Gastroesophageal sphincter (tissue), 4 donors: ENCODE measurements around the gene INTS13. TPM values are rescaled to one million over a fixed set of nuclear protein-coding genes. Genes with fewer than 3 reads are reported as not detected.

ENCODE experiments used
- ATAC-seq: fragments of 150-250 bp; one replicate; pipeline ENCODE4 v1.9.1; 2016; ENCODE audit warnings: mild to moderate bottlenecking, moderate library complexity
- H3K27ac ChIP-seq, 4 donors: fragments of 200-600 bp; sonication (generic) in 3 of 4; 1 replicate in 3 of 4; 2 replicates in 1 of 4; pipeline ENCODE4 v1.5.1; 2016 to 2019
- H3K27me3 ChIP-seq: fragments of 200-600 bp; sonication (generic); one replicate; pipeline ENCODE4 v1.5.1; 2019
- H3K36me3 ChIP-seq, 2 donors: fragments of 200-600 bp; sonication (generic); one replicate each; pipeline ENCODE4 v1.5.1; 2019; ENCODE audit warnings: control low read depth in 1 of 2
- H3K4me1 ChIP-seq, 3 donors: fragments of 200-600 bp; sonication (generic); 1 replicate in 2 of 3; 2 replicates in 1 of 3; pipeline ENCODE4 v1.5.1; 2016 to 2019; ENCODE audit warnings: control low read depth in 2 of 3
- H3K4me3 ChIP-seq, 2 donors: fragments of 200-600 bp; sonication (generic); one replicate each; pipeline ENCODE4 v1.5.1; 2019; ENCODE audit warnings: mild to moderate bottlenecking in 1 of 2, moderate library complexity in 1 of 2
- H3K9me3 ChIP-seq, 3 donors: fragments of 200-600 bp; sonication (generic); one replicate each; pipeline ENCODE4 v1.5.1; 2017 to 2019; ENCODE audit warnings: control low read depth in 2 of 3
- EP300 ChIP-seq: sonication (generic); formaldehyde crosslinking; IDR thresholded peaks from one replicate; pipeline ENCODE4 v1.6.1; 2017; ENCODE audit warnings: antibody characterized with exemption, mild to moderate bottlenecking
- POLR2A ChIP-seq, 2 donors: fragments of 450-650 bp; IDR thresholded peaks; one replicate each; pipeline ENCODE4 v1.6.1; 2017; ENCODE audit warnings: antibody characterized with exemption in 2 of 2, mild to moderate bottlenecking in 2 of 2, moderate library complexity in 1 of 2
- POLR2AphosphoS5 ChIP-seq: sonication (generic); formaldehyde crosslinking; IDR thresholded peaks from one replicate; pipeline ENCODE4 v1.6.1; 2017; ENCODE audit warnings: antibody characterized with exemption
- WGBS, 2 donors: methylation state at CpG; one replicate each; pipeline ENCODE4 v1.1.5; 2018; ENCODE audit warnings: low coverage in 1 of 2; 5-methylcytosine and 5-hydroxymethylcytosine counted together
- total RNA-seq, 4 donors: library from RNA; depleted of rRNA; stranded (reverse); fragments of >200 nt; gene quantifications; one replicate each; pipeline ENCODE4 v1.1.0, GENCODE V29; 2016
- TF ChIP-seq, protein P1 (sequence below), 4 experiments: fragments of 200-600 bp in 2 of 4; fragments of 450-650 bp in 2 of 4; sonication (generic) in 1 of 4; IDR thresholded peaks; one replicate each; pipeline ENCODE4 v1.5.1; 2017 to 2019; ENCODE audit warnings: antibody characterized with exemption in 4 of 4, mild to moderate bottlenecking in 2 of 4, moderate library complexity in 2 of 4

Gene INTS13
- total RNA-seq, 4 donors from 2014 or later = 12.4 to 41.6 (median 32.5) TPM

DNA sequence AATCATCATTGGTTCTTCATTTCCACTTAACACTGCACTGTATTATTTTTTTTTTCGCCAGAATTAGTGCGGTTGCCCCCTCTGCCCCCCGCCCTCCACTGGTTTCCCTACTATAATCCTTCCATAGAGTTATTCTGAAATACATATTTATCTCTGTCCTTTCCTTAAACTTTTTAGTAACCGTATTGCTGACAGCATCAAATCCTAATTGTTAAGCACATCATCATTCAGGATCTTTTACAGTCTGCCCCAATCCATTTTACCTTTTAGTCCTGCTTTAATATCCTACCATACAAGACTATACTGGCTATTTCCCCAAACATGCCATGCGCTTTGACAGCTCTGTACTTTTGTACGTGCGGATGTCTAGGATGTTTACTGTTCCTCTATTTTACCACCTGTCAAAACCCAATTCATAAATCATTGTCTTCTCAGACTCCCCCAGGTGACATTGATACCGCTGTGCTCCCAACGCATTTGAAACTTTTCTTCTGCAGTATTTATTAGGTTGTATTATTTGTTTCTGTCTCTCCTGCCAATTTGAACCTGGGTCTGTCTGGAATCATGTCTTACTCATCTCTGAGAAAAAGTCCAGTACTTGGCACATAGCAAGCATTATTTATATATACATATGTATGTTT is 1.5 kb upstream of the INTS13 start:
- no peak for TF ChIP-seq POLR2A (IDR thresholded peaks at IDR 0.05)
- TF ChIP-seq POLR2AphosphoS5 = no peak
- TF ChIP-seq, protein P1, sequence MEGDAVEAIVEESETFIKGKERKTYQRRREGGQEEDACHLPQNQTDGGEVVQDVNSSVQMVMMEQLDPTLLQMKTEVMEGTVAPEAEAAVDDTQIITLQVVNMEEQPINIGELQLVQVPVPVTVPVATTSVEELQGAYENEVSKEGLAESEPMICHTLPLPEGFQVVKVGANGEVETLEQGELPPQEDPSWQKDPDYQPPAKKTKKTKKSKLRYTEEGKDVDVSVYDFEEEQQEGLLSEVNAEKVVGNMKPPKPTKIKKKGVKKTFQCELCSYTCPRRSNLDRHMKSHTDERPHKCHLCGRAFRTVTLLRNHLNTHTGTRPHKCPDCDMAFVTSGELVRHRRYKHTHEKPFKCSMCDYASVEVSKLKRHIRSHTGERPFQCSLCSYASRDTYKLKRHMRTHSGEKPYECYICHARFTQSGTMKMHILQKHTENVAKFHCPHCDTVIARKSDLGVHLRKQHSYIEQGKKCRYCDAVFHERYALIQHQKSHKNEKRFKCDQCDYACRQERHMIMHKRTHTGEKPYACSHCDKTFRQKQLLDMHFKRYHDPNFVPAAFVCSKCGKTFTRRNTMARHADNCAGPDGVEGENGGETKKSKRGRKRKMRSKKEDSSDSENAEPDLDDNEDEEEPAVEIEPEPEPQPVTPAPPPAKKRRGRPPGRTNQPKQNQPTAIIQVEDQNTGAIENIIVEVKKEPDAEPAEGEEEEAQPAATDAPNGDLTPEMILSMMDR (IDR thresholded peaks at IDR 0.05) = no peak
- no peak for TF ChIP-seq EP300
- Histone ChIP-seq H3K9me3 (no peaks in the 10 kb centered on the region), H3K36me3 (no peaks in the 10 kb centered on the region), H3K27ac (peak overlapping the region; percentile 83 to 96 (median 92)), H3K27me3 (no peaks in the 10 kb centered on the region), H3K4me1 (peaks cover 6 to 57% (median 13%) of the 10 kb centered on the region in 3 donors), H3K4me3 (peak overlapping the region; percentile 87 to 98)
- no peak for ATAC-seq
- 0 to 4% methylated on average over 9 of the region's 9 CpGs for WGBS, 2 donors

DNA sequence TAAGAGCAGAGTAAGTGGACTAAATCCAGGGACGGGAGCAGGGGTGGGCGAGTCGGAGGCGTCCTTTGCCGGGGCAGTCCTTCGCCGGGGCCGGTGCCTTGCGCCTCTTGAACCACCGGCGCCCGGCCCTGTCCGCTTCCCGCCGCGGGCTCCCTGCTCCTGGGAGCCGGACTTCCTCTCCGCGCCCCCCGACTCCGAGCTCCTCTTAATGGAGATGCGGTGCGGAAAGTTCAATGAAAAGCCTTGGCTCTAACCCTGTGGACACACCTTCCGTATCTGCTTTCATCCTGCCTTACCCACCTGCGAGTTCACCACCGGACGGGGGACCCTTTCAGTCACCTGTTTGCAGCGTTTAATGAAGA is 901 bp upstream of the INTS13 start:
- 0% methylated on average over 5 to 22 of the region's 28 CpGs for WGBS, 2 donors

DNA sequence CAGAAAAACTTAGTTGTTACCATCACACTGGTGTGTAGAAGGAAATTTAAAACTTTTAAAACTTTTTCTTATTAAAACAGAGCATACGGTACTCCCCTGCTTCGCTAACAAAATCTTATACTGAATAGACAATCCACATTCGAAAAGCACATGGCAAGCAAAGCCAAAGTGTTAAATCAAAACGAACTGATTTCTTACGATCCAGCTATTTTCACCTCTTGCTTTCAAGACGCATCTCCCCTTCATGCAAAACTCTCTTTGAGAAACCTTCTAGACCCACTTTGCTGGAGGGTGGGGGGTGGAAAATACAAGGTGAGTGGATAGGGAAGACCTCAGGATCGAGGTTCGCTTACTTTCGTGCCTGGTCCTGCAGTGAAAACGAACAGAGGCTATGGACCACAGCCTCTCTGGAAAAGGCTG is 328 bp downstream of the INTS13 start:
- peaks cover 0 to 7% of the 10 kb centered on the region in 2 donors for H3K36me3 ChIP-seq
- H3K4me3 ChIP-seq = peak overlapping the region; percentile 87 to 98
- TF ChIP-seq, protein P1 (IDR thresholded peaks at IDR 0.05) = peak in 1 of 4 experiments; percentile 12
- no peak for TF ChIP-seq EP300
- no peaks in the 10 kb centered on the region for H3K27me3 ChIP-seq
- ATAC-seq = no peak
- H3K9me3 ChIP-seq = no peaks in the 10 kb centered on the region
- 0% methylated on average over 10 of the region's 10 CpGs for WGBS, 2 donors
- peak overlapping the region; percentile 83 to 96 (median 92) for H3K27ac ChIP-seq
- peaks cover 6 to 57% (median 13%) of the 10 kb centered on the region in 3 donors for H3K4me1 ChIP-seq

More for the DNA sequence above, 901 bp upstream of the INTS13 start:
- no peaks in the 10 kb centered on the region for H3K36me3 ChIP-seq
- H3K4me3 ChIP-seq = peak overlapping the region; percentile 87 to 98
- H3K4me1 ChIP-seq = peaks cover 6 to 57% (median 13%) of the 10 kb centered on the region in 3 donors
- no peaks in the 10 kb centered on the region for H3K9me3 ChIP-seq
- no peaks in the 10 kb centered on the region for H3K27me3 ChIP-seq
- peak overlapping the region; percentile 83 to 96 (median 92) for H3K27ac ChIP-seq
- no peak for TF ChIP-seq POLR2AphosphoS5
- no peak for TF ChIP-seq EP300
- TF ChIP-seq, protein P1 (IDR thresholded peaks at IDR 0.05) = no peak
- TF ChIP-seq POLR2A (IDR thresholded peaks at IDR 0.05) = no peak
- peak; percentile 27 for ATAC-seq

DNA sequence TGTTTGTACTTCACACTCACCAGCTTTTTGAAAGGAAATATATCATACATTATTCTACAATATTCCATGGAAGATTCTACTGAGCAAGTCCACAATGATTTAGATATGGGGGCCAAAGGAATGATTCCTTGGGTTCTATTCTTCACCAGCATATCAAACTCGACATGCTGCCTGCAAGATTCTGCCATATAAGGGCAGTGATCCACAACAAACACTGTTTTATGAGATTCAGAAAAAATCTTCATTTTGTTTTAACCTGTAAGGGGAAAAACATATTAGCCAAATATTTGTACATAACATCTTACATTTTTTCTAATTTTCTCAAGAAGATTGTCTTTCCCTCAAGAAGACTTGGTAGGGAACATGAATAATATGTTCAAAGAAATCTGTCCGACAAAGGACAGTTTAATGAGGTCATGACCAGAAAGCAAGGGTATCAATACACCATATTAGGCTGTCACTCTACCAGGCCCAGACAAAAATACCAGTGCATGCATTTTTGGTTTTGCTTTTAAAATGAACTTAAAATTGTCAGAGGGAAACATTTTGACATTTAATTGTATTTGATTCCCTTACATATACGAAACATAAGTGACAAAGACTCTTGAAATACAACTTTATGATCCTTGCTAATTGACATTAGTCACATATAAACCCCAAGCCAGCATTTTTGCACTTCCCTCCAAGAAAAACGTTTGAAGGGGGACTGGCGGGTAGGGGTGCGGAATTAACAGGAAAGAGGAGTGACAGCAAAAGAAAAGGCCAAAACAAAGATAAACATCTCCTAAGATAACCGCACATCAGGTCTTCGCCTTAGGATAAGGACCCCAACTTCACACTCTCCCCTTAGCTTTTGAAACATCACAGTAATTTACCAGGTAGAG is 980 bp downstream of the INTS13 start:
- Histone ChIP-seq H3K4me3 (peak overlapping the region; percentile 87 to 98), H3K36me3 (peaks cover 0 to 12% of the 10 kb centered on the region in 2 donors), H3K9me3 (no peaks in the 10 kb centered on the region), H3K27ac (peak overlapping the region; percentile 83 to 96 (median 92)), H3K27me3 (no peaks in the 10 kb centered on the region), H3K4me1 (peaks cover 6 to 51% (median 13%) of the 10 kb centered on the region in 3 donors)
- ATAC-seq = no peak
- 9 to 15% methylated on average over 5 to 8 of the region's 8 CpGs for WGBS, 2 donors
- TF ChIP-seq POLR2A (IDR thresholded peaks at IDR 0.05) (no peak), EP300 (no peak), POLR2AphosphoS5 (no peak)
- TF ChIP-seq, protein P1 (IDR thresholded peaks at IDR 0.05) = no peak
